Progenitor cell of endocrine pancreas (in vitro differentiated cells): Measurements from ENCODE around the gene DRC7. TPM values are rescaled to one million over a fixed set of nuclear protein-coding genes. Genes with fewer than 3 reads are reported as not detected.
"Not testable (repeated sequence)": the region's sequence is repeated elsewhere in the genome, so short reads cannot be mapped to it uniquely, and the experiment has no call there.

Source experiments
- DNase-seq: peaks from one replicate; pipeline ENCODE4 v3.0.0; 2021; ENCODE audit warnings: low spot score; ENCODE audit not compliant: unreplicated experiment
- H3K27ac Mint-ChIP-seq: 2 replicates; pipeline ENCODE4 v1.8.0; 2021; ENCODE audit warnings: mild to moderate bottlenecking, moderate library complexity, mixed read lengths
- H3K27me3 Mint-ChIP-seq: 2 replicates; pipeline ENCODE4 v1.8.0; 2021; ENCODE audit warnings: mixed read lengths
- H3K36me3 Mint-ChIP-seq: 2 replicates; pipeline ENCODE4 v1.8.0; 2022; ENCODE audit warnings: mixed read lengths; ENCODE audit not compliant: insufficient read depth
- H3K4me1 Mint-ChIP-seq: 2 replicates; pipeline ENCODE4 v1.8.0; 2021; ENCODE audit warnings: low read depth, mixed read lengths
- H3K4me3 Mint-ChIP-seq: 2 replicates; pipeline ENCODE4 v1.8.0; 2021; ENCODE audit warnings: low read depth, mild to moderate bottlenecking, moderate library complexity, mixed read lengths
- H3K9me3 Mint-ChIP-seq: 2 replicates; pipeline ENCODE4 v1.8.0; 2021; ENCODE audit warnings: low read depth, mixed read lengths
- CTCF ChIP-seq: fragments of 200-600 bp; sonication (generic); IDR thresholded peaks from one replicate; pipeline ENCODE4 v1.5.0; 2021; ENCODE audit warnings: antibody characterized with exemption, mild to moderate bottlenecking; ENCODE audit not compliant: unreplicated experiment
- total RNA-seq: library from RNA; stranded (reverse); gene quantifications from 2 replicates; pipeline ENCODE4 v1.2.1, GENCODE V29; 2021

Gene DRC7
- total RNA-seq, 1 donor from 2014 or later = 6.8 TPM

GRCh38 chr16:57708168-57708567 is 13.6 kb downstream of the DRC7 start:
- Mint-ChIP-seq H3K36me3 (no peaks in the 10 kb centered on the region), H3K27ac (no peak overlapping the region), H3K9me3 (no peaks in the 10 kb centered on the region), H3K4me1 (peaks cover 17% of the 10 kb centered on the region), H3K4me3 (no peak overlapping the region), H3K27me3 (no peaks in the 10 kb centered on the region)
- TF ChIP-seq CTCF = no peak
- no peak for DNase-seq

DNA sequence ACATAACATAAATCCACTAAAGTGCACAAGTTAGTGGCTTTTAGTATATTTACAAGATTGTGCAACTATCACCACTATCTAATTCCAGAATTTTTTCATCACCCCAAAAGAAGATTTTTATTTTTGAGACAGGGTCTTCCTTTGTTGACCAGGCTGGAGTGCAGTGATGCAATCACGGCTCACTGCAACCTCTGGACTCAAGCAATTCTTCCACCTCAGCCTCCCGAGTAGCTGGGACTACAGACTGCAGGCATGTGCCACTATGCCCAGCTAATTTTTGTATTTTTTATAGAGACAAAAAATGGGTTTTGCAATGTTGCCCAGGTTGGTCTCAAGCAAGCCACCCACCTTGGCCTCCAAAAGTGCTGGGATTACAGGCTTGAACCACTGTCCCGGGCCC is 15.1 kb downstream of the DRC7 start:
- H3K27ac Mint-ChIP-seq = no peak overlapping the region
- H3K4me3 Mint-ChIP-seq = no peak overlapping the region
- no peaks in the 10 kb centered on the region for H3K9me3 Mint-ChIP-seq
- peaks cover 6% of the 10 kb centered on the region for H3K4me1 Mint-ChIP-seq
- no peak for DNase-seq
- no peaks in the 10 kb centered on the region for H3K36me3 Mint-ChIP-seq
- no peak for TF ChIP-seq CTCF
- no peaks in the 10 kb centered on the region for H3K27me3 Mint-ChIP-seq

GRCh38 chr16:57711346-57711745 is 16.7 kb downstream of the DRC7 start:
- Mint-ChIP-seq H3K27ac (no peak overlapping the region), H3K4me1 (peaks cover 5% of the 10 kb centered on the region), H3K9me3 (no peaks in the 10 kb centered on the region), H3K27me3 (no peaks in the 10 kb centered on the region), H3K36me3 (no peaks in the 10 kb centered on the region), H3K4me3 (no peak overlapping the region)
- no peak for DNase-seq
- no peak for TF ChIP-seq CTCF

DNA sequence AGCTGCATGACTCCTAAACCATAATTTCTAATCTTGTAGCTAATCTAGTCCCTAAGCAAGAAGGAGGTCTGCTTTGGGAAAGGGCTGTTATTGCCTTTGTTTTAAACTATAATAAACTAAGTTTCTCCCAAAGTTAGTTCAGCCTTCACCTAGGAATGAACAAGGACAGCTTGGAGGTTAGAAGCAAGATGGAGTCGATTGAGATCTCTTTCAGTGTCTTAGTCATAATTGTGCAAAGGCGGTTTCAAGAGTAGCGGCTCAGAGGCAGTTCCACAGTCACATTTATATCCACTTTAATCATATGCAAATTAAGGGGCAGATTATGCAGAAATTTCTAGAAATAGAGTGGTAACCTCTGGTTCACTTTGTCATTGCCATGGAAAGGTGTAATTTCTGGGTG is 17.4 kb downstream of the DRC7 start:
- H3K27ac Mint-ChIP-seq = no peak overlapping the region
- TF ChIP-seq CTCF = no peak
- no peak overlapping the region for H3K4me3 Mint-ChIP-seq
- H3K9me3 Mint-ChIP-seq = no peaks in the 10 kb centered on the region
- no peaks in the 10 kb centered on the region for H3K27me3 Mint-ChIP-seq
- H3K4me1 Mint-ChIP-seq = peaks cover 2% of the 10 kb centered on the region
- no peaks in the 10 kb centered on the region for H3K36me3 Mint-ChIP-seq
- DNase-seq = no peak

- H3K36me3 Mint-ChIP-seq, H3K27ac Mint-ChIP-seq, DNase-seq, H3K27me3 Mint-ChIP-seq, H3K4me1 Mint-ChIP-seq, H3K4me3 Mint-ChIP-seq, H3K9me3 Mint-ChIP-seq: not testable (repeated sequence)
These were observed 18.0 kb downstream of the DRC7 start for GRCh38 chr16:57712569-57712968.

DNA sequence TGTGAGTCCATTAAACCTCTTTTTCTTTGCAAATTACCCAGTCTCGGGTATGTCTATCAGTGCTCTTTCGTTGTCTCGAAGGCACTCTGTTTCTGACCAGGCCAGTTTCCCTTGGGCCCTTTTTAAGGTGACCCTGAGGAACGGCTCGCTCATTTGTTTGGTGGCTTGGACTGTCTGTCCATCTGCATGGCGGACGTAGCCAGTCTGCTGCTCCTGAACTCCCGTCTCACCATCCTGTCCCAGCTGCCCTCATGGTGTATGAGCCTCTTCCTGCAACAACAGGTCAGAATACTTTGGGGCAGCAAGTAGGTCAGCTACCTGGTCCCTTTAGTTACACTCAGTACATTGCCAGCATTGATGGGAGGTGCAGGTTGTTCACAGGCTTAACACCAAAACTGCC is 19.0 kb downstream of the DRC7 start:
- no peak for DNase-seq
- Mint-ChIP-seq H3K27ac (no peak overlapping the region), H3K4me1 (peaks cover 2% of the 10 kb centered on the region), H3K36me3 (no peaks in the 10 kb centered on the region), H3K9me3 (no peaks in the 10 kb centered on the region), H3K27me3 (no peaks in the 10 kb centered on the region), H3K4me3 (no peak overlapping the region)
- TF ChIP-seq CTCF = no peak
